ENCODE data around the gene FRMPD1.

DNA sequence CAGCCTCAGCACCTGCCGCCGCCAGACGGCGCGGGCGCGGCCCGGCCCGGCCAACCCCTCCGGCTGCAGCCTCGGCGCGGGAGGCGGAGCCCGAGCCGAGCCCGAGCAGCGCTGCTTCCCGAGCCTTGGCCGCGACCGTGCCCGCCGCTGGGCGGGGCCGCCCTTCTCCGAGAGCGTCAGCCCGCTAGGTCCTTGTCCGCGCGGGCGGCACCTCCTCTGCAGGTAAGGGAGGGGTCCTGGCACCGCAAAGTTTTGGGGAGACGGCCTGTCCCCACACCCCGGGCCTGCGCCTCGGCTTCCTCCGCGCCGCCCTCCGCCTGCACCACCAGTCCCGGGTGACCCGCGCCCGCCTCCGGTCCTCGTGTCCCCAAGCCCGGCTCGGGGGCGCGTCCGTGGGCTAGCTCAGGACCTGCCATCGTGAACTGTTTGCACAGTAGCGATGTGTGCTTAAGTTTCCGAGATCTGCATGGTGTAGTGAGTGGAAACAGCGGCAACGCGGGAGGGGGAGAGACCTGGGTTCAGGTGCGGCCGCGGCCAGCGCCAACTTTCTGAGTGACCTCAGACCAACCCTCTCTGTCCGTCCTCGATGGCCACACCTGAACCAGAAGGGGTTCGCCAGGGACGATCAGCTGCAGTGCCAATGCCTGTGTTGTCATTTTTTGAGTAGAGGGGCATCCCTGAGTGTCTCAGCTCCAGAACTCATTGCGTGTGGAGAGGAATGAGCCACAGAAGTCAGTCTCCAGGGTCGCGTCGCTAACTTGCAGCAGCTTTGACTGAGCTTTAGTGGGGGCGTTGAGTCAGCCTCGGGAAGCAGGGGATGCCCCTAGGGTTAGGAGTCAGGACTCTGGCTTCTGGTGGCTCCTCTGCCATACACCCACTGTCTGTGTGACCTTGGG, at the start of gene FRMPD1:
- TF ChIP-seq, protein P1, sequence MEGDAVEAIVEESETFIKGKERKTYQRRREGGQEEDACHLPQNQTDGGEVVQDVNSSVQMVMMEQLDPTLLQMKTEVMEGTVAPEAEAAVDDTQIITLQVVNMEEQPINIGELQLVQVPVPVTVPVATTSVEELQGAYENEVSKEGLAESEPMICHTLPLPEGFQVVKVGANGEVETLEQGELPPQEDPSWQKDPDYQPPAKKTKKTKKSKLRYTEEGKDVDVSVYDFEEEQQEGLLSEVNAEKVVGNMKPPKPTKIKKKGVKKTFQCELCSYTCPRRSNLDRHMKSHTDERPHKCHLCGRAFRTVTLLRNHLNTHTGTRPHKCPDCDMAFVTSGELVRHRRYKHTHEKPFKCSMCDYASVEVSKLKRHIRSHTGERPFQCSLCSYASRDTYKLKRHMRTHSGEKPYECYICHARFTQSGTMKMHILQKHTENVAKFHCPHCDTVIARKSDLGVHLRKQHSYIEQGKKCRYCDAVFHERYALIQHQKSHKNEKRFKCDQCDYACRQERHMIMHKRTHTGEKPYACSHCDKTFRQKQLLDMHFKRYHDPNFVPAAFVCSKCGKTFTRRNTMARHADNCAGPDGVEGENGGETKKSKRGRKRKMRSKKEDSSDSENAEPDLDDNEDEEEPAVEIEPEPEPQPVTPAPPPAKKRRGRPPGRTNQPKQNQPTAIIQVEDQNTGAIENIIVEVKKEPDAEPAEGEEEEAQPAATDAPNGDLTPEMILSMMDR (IDR thresholded peaks at IDR 0.05; ENCODE audit: insufficient read depth, low read length) = no peak
- no peak for TF ChIP-seq POLR2AphosphoS5 (IDR thresholded peaks at IDR 0.05; ENCODE audit: low read depth)
- TF ChIP-seq, protein P2, sequence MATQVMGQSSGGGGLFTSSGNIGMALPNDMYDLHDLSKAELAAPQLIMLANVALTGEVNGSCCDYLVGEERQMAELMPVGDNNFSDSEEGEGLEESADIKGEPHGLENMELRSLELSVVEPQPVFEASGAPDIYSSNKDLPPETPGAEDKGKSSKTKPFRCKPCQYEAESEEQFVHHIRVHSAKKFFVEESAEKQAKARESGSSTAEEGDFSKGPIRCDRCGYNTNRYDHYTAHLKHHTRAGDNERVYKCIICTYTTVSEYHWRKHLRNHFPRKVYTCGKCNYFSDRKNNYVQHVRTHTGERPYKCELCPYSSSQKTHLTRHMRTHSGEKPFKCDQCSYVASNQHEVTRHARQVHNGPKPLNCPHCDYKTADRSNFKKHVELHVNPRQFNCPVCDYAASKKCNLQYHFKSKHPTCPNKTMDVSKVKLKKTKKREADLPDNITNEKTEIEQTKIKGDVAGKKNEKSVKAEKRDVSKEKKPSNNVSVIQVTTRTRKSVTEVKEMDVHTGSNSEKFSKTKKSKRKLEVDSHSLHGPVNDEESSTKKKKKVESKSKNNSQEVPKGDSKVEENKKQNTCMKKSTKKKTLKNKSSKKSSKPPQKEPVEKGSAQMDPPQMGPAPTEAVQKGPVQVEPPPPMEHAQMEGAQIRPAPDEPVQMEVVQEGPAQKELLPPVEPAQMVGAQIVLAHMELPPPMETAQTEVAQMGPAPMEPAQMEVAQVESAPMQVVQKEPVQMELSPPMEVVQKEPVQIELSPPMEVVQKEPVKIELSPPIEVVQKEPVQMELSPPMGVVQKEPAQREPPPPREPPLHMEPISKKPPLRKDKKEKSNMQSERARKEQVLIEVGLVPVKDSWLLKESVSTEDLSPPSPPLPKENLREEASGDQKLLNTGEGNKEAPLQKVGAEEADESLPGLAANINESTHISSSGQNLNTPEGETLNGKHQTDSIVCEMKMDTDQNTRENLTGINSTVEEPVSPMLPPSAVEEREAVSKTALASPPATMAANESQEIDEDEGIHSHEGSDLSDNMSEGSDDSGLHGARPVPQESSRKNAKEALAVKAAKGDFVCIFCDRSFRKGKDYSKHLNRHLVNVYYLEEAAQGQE (IDR thresholded peaks at IDR 0.05; ENCODE audit: insufficient replicate concordance, low read depth) = no peak

Measured in HL-60 (cell line).